ENCODE data around the gene BRAF. TPM values are rescaled to one million over a fixed set of nuclear protein-coding genes. Genes with fewer than 3 reads are reported as not detected.
"Not testable (repeated sequence)": the region's sequence is repeated elsewhere in the genome, so short reads cannot be mapped to it uniquely, and the experiment has no call there.

BRAF gene
- total RNA-seq, 2 donors from 2014 or later = 35.7 to 42.2 TPM

DNA sequence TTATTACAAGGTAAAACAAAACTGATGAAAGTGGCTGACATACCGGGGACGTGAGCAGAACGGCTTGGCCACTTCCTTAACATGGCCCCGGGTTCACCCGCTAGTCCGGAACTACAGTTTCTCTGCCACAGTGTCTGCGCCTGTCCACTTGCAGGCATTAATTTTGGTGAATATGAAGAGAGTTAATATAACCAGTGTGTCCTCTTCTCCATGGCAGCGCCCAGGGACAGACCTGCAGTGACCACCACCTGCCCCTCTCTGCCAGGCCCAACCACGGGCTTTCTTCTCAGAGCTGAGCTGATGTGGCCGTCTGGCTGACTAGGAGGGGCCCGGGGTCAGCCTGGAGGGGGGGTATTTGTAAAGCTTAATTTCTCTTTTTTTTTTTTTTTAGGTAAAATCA lies 229.3 kb downstream of the BRAF start:
- Mint-ChIP-seq H3K4me3 (peak overlapping the region; percentile 95), H3K27ac (peak overlapping the region; percentile 92 to 94), H3K36me3 (no peaks in the 10 kb centered on the region), H3K27me3 (no peaks in the 10 kb centered on the region), H3K9me3 (no peaks in the 10 kb centered on the region), H3K4me1 (ENCODE audit: low read depth in 2 of 2) (peaks cover 47 to 48% of the 10 kb centered on the region in 2 donors)
- ATAC-seq = no peak
- DNase-seq (ENCODE audit: low spot score) = no peak

DNA sequence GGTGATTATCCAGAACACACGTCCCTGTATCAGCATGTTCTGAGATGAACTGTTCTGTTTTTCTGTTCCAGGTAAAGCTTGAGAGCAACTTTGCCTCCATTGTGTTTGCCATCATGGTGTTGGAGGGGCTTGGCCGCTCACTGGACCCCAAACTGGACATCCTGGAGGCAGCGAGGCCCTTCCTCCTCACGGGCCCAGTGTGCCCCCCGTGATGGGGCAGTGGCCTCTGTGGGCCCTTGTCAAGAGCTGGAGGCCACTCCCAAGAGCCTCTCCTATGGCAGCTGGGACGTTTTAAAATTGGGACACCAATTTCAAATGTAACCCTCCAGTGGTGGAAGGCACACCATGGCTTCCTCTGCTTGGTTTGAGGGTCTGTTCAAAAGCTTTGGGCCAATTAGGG lies 230.1 kb downstream of the BRAF start:
- Mint-ChIP-seq H3K27ac (no peak overlapping the region), H3K9me3 (no peaks in the 10 kb centered on the region), H3K36me3 (no peaks in the 10 kb centered on the region), H3K4me3 (no peak overlapping the region), H3K27me3 (no peaks in the 10 kb centered on the region), H3K4me1 (ENCODE audit: low read depth in 2 of 2) (peaks cover 43 to 45% of the 10 kb centered on the region in 2 donors)
- no peak for ATAC-seq
- no peak for DNase-seq (ENCODE audit: low spot score)

DNA sequence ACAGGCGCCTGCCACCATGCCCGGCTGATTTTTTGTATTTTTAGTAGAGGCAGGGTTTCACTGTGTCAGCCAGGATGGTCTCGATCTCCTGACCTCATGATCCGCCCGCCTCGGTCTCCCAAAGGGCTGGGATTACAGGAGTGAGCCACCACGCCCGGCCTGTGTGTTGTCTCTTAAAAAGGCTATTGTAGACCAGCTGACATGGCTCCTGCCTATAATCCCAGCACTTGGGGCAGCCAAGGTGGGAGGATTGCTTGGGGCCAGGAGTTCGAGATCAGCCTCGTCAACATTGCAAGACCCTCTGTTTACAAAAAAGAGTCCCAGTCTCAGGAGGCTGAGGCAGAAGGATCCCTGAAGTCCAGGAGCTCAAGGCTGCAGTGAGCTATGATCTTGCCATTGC lies 230.9 kb downstream of the BRAF start:
- Mint-ChIP-seq H3K4me1 (ENCODE audit: low read depth in 2 of 2) (peaks cover 38 to 40% of the 10 kb centered on the region in 2 donors), H3K27ac (peak overlapping the region in 1 of 2 donors; percentile 76)
- not testable (repeated sequence) for H3K9me3 Mint-ChIP-seq; H3K4me3 Mint-ChIP-seq; H3K36me3 Mint-ChIP-seq; H3K27me3 Mint-ChIP-seq; ATAC-seq; DNase-seq (ENCODE audit: low spot score)

DNA sequence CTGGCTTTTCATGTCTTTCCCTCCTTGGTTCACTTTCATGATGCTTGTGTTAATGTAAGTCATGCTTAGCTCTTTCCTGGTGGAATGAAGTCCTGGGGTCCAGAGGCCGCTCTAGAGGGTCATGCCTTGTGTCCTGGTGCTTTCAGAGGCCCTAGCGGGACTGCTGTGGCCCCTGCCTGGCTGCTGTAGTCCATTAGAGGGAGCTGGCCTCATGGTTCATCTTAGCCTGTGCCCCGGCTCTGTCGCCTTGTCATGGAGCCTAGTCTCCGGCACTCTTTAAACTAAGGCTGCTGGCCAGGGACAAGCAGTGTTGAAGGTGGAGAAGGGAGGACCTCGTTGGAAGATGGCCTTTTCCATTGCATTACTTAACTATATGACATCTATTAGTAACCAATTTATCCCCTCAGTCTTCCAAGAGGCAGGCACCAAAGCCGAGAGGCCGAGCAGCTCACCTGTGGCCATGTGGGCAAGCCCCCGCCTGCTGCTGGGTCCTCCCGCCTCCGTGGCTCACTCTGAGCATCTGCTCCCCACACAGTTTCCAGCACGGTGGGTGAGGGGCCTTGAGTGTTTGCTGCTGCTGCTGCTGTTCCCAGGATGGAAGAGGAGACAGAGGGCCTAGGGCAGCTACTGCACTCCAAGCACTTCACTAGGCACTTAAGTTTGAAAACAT lies 233.2 kb downstream of the BRAF start:
- H3K4me1 Mint-ChIP-seq (ENCODE audit: low read depth in 2 of 2) = peaks cover 24 to 26% of the 10 kb centered on the region in 2 donors
- H3K36me3 Mint-ChIP-seq = no peaks in the 10 kb centered on the region
- H3K27ac Mint-ChIP-seq = peak overlapping the region; percentile 76 to 92
- no peaks in the 10 kb centered on the region for H3K27me3 Mint-ChIP-seq
- DNase-seq (ENCODE audit: low spot score) = no peak
- no peaks in the 10 kb centered on the region for H3K9me3 Mint-ChIP-seq
- H3K4me3 Mint-ChIP-seq = no peak overlapping the region
- ATAC-seq = no peak

DNA sequence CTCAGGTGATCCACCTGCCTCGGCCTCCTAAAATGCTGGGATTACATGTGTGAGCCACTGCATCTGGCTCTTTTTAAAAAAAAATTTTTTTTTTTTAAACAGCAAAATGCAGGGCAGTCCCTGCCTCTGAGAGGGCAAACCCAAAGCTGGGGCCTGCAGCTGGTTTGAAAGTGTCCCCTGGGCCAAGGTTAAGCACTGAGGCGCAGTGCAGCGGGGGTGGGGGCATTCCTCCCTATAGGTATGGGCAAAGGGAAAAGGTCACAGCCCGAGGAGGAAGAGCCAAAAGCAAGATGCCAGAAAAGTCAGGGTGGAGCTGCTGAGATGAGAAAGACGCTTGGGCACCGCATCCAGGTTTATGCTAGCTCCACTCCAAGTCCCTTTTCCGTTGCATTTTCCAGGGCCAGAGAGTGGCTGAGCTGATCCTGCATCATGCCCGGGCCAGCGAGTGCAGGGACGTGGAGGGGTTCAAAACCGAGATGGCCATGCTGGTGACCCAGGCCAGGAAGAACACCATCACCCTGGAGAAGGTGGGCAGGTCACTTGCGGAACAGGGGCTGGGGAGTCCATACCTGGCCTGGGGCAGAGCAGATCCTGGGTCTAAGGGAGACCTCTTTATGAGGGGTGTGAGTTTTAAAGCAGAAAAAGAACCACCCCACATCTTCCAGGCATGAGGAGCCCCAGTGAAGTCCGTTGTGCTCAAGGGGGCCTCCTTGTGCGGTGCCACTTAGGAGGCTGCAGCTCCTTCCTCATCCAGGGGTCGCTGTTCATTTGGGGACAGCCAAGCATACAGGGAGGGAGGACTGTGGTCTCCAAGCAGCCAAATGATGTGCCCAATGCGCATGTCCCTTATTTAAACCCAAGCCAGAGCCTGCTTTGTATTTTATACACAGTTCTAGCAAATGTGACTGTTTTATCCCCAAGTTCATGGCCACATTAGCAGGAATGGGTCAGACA lies 235.3 kb downstream of the BRAF start:
- Mint-ChIP-seq H3K27me3 (no peaks in the 10 kb centered on the region), H3K4me3 (no peak overlapping the region), H3K27ac (no peak overlapping the region), H3K36me3 (no peaks in the 10 kb centered on the region), H3K9me3 (no peaks in the 10 kb centered on the region), H3K4me1 (ENCODE audit: low read depth in 2 of 2) (peaks cover 17% of the 10 kb centered on the region in 2 donors)
- DNase-seq (ENCODE audit: low spot score) = no peak
- no peak for ATAC-seq

DNA sequence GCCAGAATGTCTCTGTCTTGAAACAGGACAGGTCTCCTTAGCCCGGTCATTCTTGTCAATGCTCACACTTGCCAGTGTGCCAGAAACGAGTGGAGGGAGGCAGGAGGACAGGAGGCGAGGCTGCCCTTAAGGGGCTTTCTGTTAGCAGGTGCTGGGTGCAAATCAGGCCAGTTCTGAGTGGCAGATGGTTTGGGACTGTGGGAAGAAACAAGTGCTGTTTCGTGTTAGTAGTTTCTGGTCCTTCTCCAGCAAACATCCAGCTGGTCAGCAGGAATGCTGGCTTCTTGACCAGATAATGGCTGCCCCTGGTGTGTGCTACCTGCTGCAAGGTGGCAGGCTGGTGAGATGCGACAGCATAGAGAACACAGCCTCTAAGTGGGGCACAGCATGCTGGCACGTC lies 236.4 kb downstream of the BRAF start:
- H3K4me3 Mint-ChIP-seq = no peak overlapping the region
- ATAC-seq (no peak), DNase-seq (ENCODE audit: low spot score) (no peak)
- no peaks in the 10 kb centered on the region for H3K9me3 Mint-ChIP-seq
- peaks cover 14 to 15% of the 10 kb centered on the region in 2 donors for H3K4me1 Mint-ChIP-seq (ENCODE audit: low read depth in 2 of 2)
- no peaks in the 10 kb centered on the region for H3K36me3 Mint-ChIP-seq
- H3K27me3 Mint-ChIP-seq = no peaks in the 10 kb centered on the region
- H3K27ac Mint-ChIP-seq = no peak overlapping the region

DNA sequence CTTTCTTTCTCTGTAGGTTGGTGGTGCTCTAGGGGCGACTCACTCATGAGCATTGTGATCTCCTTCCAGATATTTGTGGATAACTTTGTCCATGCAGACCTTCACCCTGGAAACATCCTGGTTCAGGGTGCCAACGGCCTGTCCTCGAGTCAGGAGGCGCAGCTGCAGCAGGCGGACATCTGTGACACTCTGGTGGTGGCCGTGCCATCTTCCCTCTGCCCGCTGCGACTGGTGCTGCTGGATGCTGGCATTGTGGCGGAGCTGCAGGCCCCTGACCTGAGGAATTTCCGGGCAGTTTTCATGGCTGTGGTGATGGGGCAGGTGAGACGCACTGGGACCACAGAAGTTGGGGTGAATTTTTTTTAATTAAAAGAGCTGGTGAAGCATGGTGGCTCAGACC lies 237.8 kb downstream of the BRAF start:
- Mint-ChIP-seq H3K4me3 (no peak overlapping the region), H3K27ac (no peak overlapping the region), H3K9me3 (no peaks in the 10 kb centered on the region), H3K36me3 (no peaks in the 10 kb centered on the region), H3K27me3 (no peaks in the 10 kb centered on the region), H3K4me1 (ENCODE audit: low read depth in 2 of 2) (peaks cover under 1 to 1% of the 10 kb centered on the region in 2 donors)
- ATAC-seq (no peak), DNase-seq (ENCODE audit: low spot score) (no peak)

DNA sequence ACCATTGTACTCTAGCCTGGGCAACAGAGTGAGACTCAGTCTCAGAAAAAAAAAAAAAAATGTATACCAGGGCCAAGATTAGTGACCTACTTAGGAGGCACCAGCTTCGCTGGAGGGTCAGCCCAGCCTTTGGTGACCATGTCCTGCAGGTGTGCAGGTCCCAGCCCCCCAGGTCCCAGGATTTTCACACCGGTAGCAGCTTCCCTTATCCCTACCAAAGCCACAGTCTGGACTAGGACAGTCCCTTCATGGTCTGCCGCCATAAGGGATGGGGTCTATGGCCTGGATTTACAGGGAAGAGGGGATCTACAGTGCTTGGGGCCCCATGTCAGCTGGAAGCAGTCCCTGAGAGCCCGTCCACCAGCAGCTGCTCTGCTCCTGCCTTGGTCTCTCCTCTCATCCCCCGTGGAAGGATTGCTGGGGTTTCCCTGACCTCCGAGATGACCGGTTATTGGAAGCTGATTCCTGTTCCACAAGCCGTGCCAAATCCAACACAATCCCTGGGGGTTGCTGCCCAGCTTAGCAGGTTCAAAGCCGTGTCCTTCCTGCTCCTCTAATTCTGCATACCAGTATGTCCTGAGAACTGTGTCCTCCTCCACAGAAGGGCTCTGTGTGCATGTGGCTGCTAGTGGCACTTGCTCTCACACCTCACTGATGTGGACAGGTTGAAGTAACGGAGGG lies 239.2 kb downstream of the BRAF start:
- H3K27me3 Mint-ChIP-seq = no peaks in the 10 kb centered on the region
- no peaks in the 10 kb centered on the region for H3K4me1 Mint-ChIP-seq (ENCODE audit: low read depth in 2 of 2)
- no peaks in the 10 kb centered on the region for H3K36me3 Mint-ChIP-seq
- DNase-seq (ENCODE audit: low spot score) = no peak
- no peaks in the 10 kb centered on the region for H3K9me3 Mint-ChIP-seq
- H3K27ac Mint-ChIP-seq = no peak overlapping the region
- no peak for ATAC-seq
- no peak overlapping the region for H3K4me3 Mint-ChIP-seq

DNA sequence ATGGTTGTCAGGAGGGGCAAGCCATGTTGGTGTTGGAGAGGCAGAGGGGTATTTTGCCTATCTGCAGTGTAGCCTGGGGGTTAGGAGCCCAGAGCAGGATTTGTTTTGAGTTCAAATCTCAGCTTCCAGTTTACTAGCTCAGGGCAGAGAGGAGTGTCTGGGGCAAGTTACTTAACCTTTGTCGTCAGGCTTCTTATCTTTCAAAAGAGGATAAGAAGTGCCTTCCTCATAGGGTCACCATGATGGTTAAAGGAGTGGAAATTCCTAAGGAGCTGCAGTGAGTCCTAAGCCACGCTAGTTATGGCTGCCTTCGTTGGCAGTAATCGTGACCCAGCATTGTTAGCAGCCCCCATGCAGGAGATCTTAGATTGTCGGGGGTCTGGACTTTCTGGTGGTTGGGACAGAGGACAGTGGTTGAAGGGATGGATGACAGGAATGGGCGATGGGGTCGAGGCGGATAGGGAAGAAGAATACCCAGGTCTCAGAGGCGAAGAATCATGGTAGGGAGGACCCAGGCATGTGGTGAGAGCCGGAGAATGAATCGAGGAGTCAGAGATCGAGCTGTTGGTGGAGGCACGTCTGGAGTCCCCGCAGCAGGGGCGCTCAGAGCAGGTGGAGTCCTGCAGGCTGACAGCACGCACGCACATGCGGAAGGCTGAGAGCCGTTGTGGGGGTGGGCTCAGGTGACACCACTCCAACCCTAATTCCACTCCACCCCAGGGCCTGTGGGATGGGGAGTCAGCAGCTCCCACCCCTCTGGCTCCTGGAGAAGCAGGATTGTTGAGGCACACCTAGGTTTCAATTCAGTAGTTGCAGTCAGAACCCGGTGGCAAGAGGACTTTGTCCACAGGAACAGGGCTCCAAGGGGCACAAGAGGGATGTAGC lies 240.4 kb downstream of the BRAF start:
- Mint-ChIP-seq H3K4me1 (ENCODE audit: low read depth in 2 of 2) (no peaks in the 10 kb centered on the region), H3K9me3 (no peaks in the 10 kb centered on the region), H3K4me3 (no peak overlapping the region), H3K27me3 (no peaks in the 10 kb centered on the region), H3K27ac (no peak overlapping the region), H3K36me3 (no peaks in the 10 kb centered on the region)
- ATAC-seq = peak in 1 of 2 donors; percentile 13
- DNase-seq (ENCODE audit: low spot score) = peak; percentile 45

DNA sequence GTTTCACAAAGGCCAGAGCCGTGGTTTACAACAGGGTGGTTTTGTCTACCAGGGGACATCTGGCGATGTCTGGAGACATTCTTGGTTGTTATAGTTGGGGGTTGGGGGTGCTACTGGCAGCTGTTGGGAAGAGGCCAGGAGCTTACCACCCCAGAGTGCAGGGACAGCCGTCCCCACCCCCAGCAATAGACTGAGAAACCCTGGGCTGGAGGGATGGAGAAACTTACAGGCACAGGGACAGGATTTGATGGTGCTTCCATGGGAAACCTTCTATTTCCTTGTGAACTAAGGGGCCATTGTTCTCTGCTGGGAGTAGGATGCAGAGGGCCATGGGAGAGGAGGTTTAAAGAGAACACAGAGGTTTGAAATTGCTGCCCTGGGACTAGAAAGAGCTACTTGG lies 241.1 kb downstream of the BRAF start:
- no peaks in the 10 kb centered on the region for H3K27me3 Mint-ChIP-seq
- H3K4me1 Mint-ChIP-seq (ENCODE audit: low read depth in 2 of 2) = no peaks in the 10 kb centered on the region
- ATAC-seq = no peak
- peak; percentile 10 for DNase-seq (ENCODE audit: low spot score)
- H3K27ac Mint-ChIP-seq = no peak overlapping the region
- H3K4me3 Mint-ChIP-seq = no peak overlapping the region
- H3K36me3 Mint-ChIP-seq = no peaks in the 10 kb centered on the region
- H3K9me3 Mint-ChIP-seq = no peaks in the 10 kb centered on the region

DNA sequence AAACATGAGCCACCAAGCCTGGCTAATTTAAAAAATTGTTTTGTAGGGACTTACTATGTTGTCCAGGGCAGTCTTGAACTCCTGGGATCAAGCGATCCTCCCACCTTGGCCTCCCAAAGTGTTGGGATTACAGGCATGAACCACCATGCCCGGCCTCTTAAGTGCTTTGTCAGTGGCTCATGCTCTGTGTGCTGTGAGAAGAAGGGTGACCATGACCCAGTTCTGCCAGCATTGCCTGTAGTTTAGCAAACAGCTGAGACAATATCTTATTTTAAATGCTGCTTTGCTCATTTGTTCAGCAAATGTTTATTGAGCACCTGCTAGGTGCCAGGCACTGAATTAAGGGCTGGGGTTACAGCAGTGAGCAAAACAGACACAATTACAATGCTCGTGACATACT lies 243.0 kb downstream of the BRAF start:
- no peak for ATAC-seq
- H3K27ac Mint-ChIP-seq = no peak overlapping the region
- H3K4me1 Mint-ChIP-seq (ENCODE audit: low read depth in 2 of 2) = peaks cover 6 to 9% of the 10 kb centered on the region in 2 donors
- no peak overlapping the region for H3K4me3 Mint-ChIP-seq
- DNase-seq (ENCODE audit: low spot score) = peak; percentile 40
- H3K27me3 Mint-ChIP-seq = no peaks in the 10 kb centered on the region
- no peaks in the 10 kb centered on the region for H3K9me3 Mint-ChIP-seq
- no peaks in the 10 kb centered on the region for H3K36me3 Mint-ChIP-seq

DNA sequence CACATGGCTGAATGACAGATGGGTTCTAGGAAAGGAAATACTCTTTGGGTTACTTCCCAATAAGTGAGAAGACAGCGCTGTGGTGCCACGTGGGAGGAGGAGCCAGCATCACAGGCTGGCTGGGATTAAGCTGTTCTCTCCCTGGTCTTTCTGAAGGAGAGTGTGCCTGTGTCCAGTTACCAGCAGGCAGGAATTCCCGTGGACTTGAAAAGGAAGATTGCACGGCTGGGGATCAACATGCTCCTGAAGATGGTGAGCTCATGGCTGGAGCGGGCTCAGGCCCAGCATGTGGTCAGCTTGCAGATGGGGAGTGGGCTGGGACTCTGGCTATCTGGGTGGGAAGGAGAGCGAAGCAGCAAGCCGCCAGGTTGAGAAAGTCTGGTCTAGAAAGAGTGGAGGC lies 243.8 kb downstream of the BRAF start:
- no peak overlapping the region for H3K27ac Mint-ChIP-seq
- no peaks in the 10 kb centered on the region for H3K36me3 Mint-ChIP-seq
- DNase-seq (ENCODE audit: low spot score) = peak; percentile 16
- H3K9me3 Mint-ChIP-seq = no peaks in the 10 kb centered on the region
- no peaks in the 10 kb centered on the region for H3K27me3 Mint-ChIP-seq
- H3K4me3 Mint-ChIP-seq = no peak overlapping the region
- no peak for ATAC-seq
- H3K4me1 Mint-ChIP-seq (ENCODE audit: low read depth in 2 of 2) = peaks cover 6 to 15% of the 10 kb centered on the region in 2 donors

DNA sequence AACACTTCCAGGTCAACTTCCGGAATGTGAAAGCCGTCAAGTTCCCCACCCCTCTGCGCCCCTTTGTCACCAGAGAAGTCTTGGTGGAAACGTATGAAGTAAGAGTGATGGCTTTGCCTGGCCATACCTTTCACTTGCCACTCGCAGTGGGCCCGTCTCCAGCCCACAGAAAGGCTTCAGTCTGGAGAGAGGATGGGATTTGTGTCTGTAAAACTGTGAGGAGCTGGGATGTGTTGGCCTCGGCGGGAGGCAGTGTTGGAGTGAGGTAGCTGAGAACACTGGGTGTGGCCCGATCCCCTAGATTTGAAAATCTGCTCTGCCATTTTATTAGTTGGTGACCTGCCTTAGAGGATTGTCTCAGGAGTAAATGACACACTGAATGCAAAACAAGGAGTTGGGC lies 245.5 kb downstream of the BRAF start:
- peaks cover 18 to 19% of the 10 kb centered on the region in 2 donors for H3K4me1 Mint-ChIP-seq (ENCODE audit: low read depth in 2 of 2)
- no peaks in the 10 kb centered on the region for H3K9me3 Mint-ChIP-seq
- H3K27me3 Mint-ChIP-seq = no peaks in the 10 kb centered on the region
- no peak for ATAC-seq
- no peak overlapping the region for H3K4me3 Mint-ChIP-seq
- H3K36me3 Mint-ChIP-seq = no peaks in the 10 kb centered on the region
- peak; percentile 8 for DNase-seq (ENCODE audit: low spot score)
- no peak overlapping the region for H3K27ac Mint-ChIP-seq
